Sigmoid colon (tissue), 4 donors: ENCODE data around the gene HADHA.

ENCODE experiments used
- CTCF ChIP-seq, 4 experiments: fragments of 450-650 bp in 3 of 4; fragments of 200-600 bp in 1 of 4; IDR thresholded peaks; one replicate each; pipeline ENCODE4 v1.5.1; 2016 to 2019; ENCODE audit warnings: antibody characterized with exemption in 4 of 4, mild to moderate bottlenecking in 3 of 4, moderate library complexity in 2 of 4
- POLR2A ChIP-seq, 2 donors: fragments of 450-650 bp; IDR thresholded peaks; one replicate each; pipeline ENCODE4 v1.6.1; 2016; ENCODE audit warnings: antibody characterized with exemption in 2 of 2, mild to moderate bottlenecking in 2 of 2, moderate library complexity in 2 of 2
- POLR2AphosphoS5 ChIP-seq, 4 donors: sonication (generic); formaldehyde crosslinking; IDR thresholded peaks; one replicate each; pipeline ENCODE4 v1.6.1; 2017; ENCODE audit warnings: antibody characterized with exemption in 4 of 4

- no peak for TF ChIP-seq CTCF (IDR thresholded peaks at IDR 0.05)
- no peak for TF ChIP-seq POLR2A (IDR thresholded peaks at IDR 0.05)
- no peak for TF ChIP-seq POLR2AphosphoS5 (IDR thresholded peaks at IDR 0.05)
Measured at GRCh38 chr2:26270373-26270772, 25.9 kb upstream of the HADHA start.
